ENCODE results near the gene PLA2G4B. TPM values are rescaled to one million over a fixed set of nuclear protein-coding genes. Genes with fewer than 3 reads are reported as not detected.

Gene PLA2G4B
- total RNA-seq, 1 donor from 2014 or later: 2.9 TPM

- Mint-ChIP-seq H3K27me3 (ENCODE audit: unreplicated experiment) (peaks cover 7% of the 10 kb centered on the region), H3K4me3 (ENCODE audit: unreplicated experiment) (no peak overlapping the region), H3K9me3 (ENCODE audit: unreplicated experiment) (no peaks in the 10 kb centered on the region), H3K36me3 (ENCODE audit: low read depth, unreplicated experiment) (peaks cover 22% of the 10 kb centered on the region), H3K4me1 (ENCODE audit: unreplicated experiment) (no peaks in the 10 kb centered on the region), H3K27ac (ENCODE audit: unreplicated experiment) (no peak overlapping the region)
- DNase-seq (ENCODE audit: low spot score): no peak
- TF ChIP-seq CTCF (IDR thresholded peaks at IDR 0.05; ENCODE audit: unreplicated experiment): no peak
Observed at GRCh38 chr15:41870689-41871081, 32.0 kb downstream of the PLA2G4B start.

- DNase-seq (ENCODE audit: low spot score): no peak
- Mint-ChIP-seq H3K4me1 (ENCODE audit: unreplicated experiment) (no peaks in the 10 kb centered on the region), H3K36me3 (ENCODE audit: low read depth, unreplicated experiment) (peaks cover 22% of the 10 kb centered on the region), H3K27me3 (ENCODE audit: unreplicated experiment) (peaks cover 7% of the 10 kb centered on the region), H3K4me3 (ENCODE audit: unreplicated experiment) (no peak overlapping the region), H3K9me3 (ENCODE audit: unreplicated experiment) (no peaks in the 10 kb centered on the region), H3K27ac (ENCODE audit: unreplicated experiment) (no peak overlapping the region)
- no peak for TF ChIP-seq CTCF (IDR thresholded peaks at IDR 0.05; ENCODE audit: unreplicated experiment)
Observed at GRCh38 chr15:41871175-41871905, 32.7 kb downstream of the PLA2G4B start.

GRCh38 chr15:41872166-41872747 is 33.6 kb downstream of the PLA2G4B start:
- peak overlapping the region; percentile 2 for H3K4me3 Mint-ChIP-seq (ENCODE audit: unreplicated experiment)
- no peak overlapping the region for H3K27ac Mint-ChIP-seq (ENCODE audit: unreplicated experiment)
- H3K4me1 Mint-ChIP-seq (ENCODE audit: unreplicated experiment): no peaks in the 10 kb centered on the region
- no peaks in the 10 kb centered on the region for H3K9me3 Mint-ChIP-seq (ENCODE audit: unreplicated experiment)
- DNase-seq (ENCODE audit: low spot score): no peak
- H3K36me3 Mint-ChIP-seq (ENCODE audit: low read depth, unreplicated experiment): peaks cover 21% of the 10 kb centered on the region
- no peak for TF ChIP-seq CTCF (IDR thresholded peaks at IDR 0.05; ENCODE audit: unreplicated experiment)
- peaks cover 7% of the 10 kb centered on the region for H3K27me3 Mint-ChIP-seq (ENCODE audit: unreplicated experiment)

GRCh38 chr15:41873711-41874110 is 35.1 kb downstream of the PLA2G4B start:
- Mint-ChIP-seq H3K27ac (ENCODE audit: unreplicated experiment) (no peak overlapping the region), H3K27me3 (ENCODE audit: unreplicated experiment) (peaks cover 7% of the 10 kb centered on the region), H3K4me1 (ENCODE audit: unreplicated experiment) (no peaks in the 10 kb centered on the region), H3K36me3 (ENCODE audit: low read depth, unreplicated experiment) (peaks cover 17% of the 10 kb centered on the region), H3K4me3 (ENCODE audit: unreplicated experiment) (no peak overlapping the region), H3K9me3 (ENCODE audit: unreplicated experiment) (no peaks in the 10 kb centered on the region)
- no peak for TF ChIP-seq CTCF (IDR thresholded peaks at IDR 0.05; ENCODE audit: unreplicated experiment)
- no peak for DNase-seq (ENCODE audit: low spot score)

- no peak for TF ChIP-seq CTCF (IDR thresholded peaks at IDR 0.05; ENCODE audit: unreplicated experiment)
- Mint-ChIP-seq H3K36me3 (ENCODE audit: low read depth, unreplicated experiment) (peaks cover 14% of the 10 kb centered on the region), H3K4me3 (ENCODE audit: unreplicated experiment) (no peak overlapping the region), H3K4me1 (ENCODE audit: unreplicated experiment) (no peaks in the 10 kb centered on the region), H3K27ac (ENCODE audit: unreplicated experiment) (no peak overlapping the region), H3K27me3 (ENCODE audit: unreplicated experiment) (peaks cover 9% of the 10 kb centered on the region), H3K9me3 (ENCODE audit: unreplicated experiment) (no peaks in the 10 kb centered on the region)
- no peak for DNase-seq (ENCODE audit: low spot score)
Observed at GRCh38 chr15:41874736-41875135, 36.1 kb downstream of the PLA2G4B start.

All from endothelial cell (in vitro differentiated cells).